ENCODE data around the gene CD44. TPM values are rescaled to one million over a fixed set of nuclear protein-coding genes. Genes with fewer than 3 reads are reported as not detected.

CD44 gene
- polyA plus RNA-seq, 1 donor, result 10.1 TPM

- no peak for DNase-seq
These were observed 27.6 kb upstream of the CD44 start for GRCh38 chr11:35111161-35112055.

- no peak for DNase-seq
These were observed 26.7 kb upstream of the CD44 start for GRCh38 chr11:35112056-35112845.

GRCh38 chr11:35112846-35113105 lies 26.2 kb upstream of the CD44 start:
- no peak for DNase-seq

GRCh38 chr11:35114906-35115687 lies 23.9 kb upstream of the CD44 start:
- DNase-seq, result no peak

GRCh38 chr11:35115688-35116030 lies 23.3 kb upstream of the CD44 start:
- DNase-seq, result no peak

- DNase-seq, result no peak
These were observed 22.7 kb upstream of the CD44 start for GRCh38 chr11:35116245-35116644.

GRCh38 chr11:35116762-35117640 lies 22.0 kb upstream of the CD44 start:
- peak; percentile 12 for DNase-seq

- no peak for DNase-seq
These were observed 20.1 kb upstream of the CD44 start for GRCh38 chr11:35118906-35119305.

- DNase-seq, result no peak
These were observed 17.6 kb upstream of the CD44 start for GRCh38 chr11:35121326-35121865.

- no peak for DNase-seq
These were observed 16.7 kb upstream of the CD44 start for GRCh38 chr11:35122308-35122707.

- DNase-seq, result no peak
These were observed 12.7 kb upstream of the CD44 start for GRCh38 chr11:35126000-35126878.

- DNase-seq, result no peak
These were observed 11.9 kb upstream of the CD44 start for GRCh38 chr11:35126879-35127581.

GRCh38 chr11:35127619-35128018 lies 11.4 kb upstream of the CD44 start:
- no peak for DNase-seq

GRCh38 chr11:35131094-35131493 lies 7.9 kb upstream of the CD44 start:
- no peak for DNase-seq

- DNase-seq, result no peak
These were observed 7.1 kb upstream of the CD44 start for GRCh38 chr11:35131886-35132285.

GRCh38 chr11:35133656-35134055 lies 5.3 kb upstream of the CD44 start:
- DNase-seq, result no peak

GRCh38 chr11:35134403-35135148 lies 4.4 kb upstream of the CD44 start:
- peak; percentile 15 for DNase-seq

GRCh38 chr11:35135222-35135621 lies 3.7 kb upstream of the CD44 start:
- no peak for DNase-seq

- no peak for DNase-seq
These were observed 2.7 kb upstream of the CD44 start for GRCh38 chr11:35136311-35136710.
